Testis (tissue), 3 donors: ENCODE data around the gene PISD. TPM values are rescaled to one million over a fixed set of nuclear protein-coding genes. Genes with fewer than 3 reads are reported as not detected.

Experiments used
- DNase-seq: peaks from one replicate; pipeline ENCODE4 v3.0.0-alpha.2; 2019
- H3K27ac ChIP-seq, 2 donors: fragments of 200-600 bp; sonication (generic); one replicate each; pipeline ENCODE4 v1.5.1; 2019
- H3K27me3 ChIP-seq: fragments of 200-600 bp; sonication (generic); one replicate; pipeline ENCODE4 v1.5.1; 2019
- H3K36me3 ChIP-seq: fragments of 200-600 bp; sonication (generic); one replicate; pipeline ENCODE4 v1.5.1; 2017; ENCODE audit warnings: low read depth; ENCODE audit errors: missing control alignments
- H3K4me1 ChIP-seq: fragments of 200-600 bp; sonication (generic); one replicate; pipeline ENCODE4 v1.5.1; 2019
- H3K4me3 ChIP-seq, 2 donors: fragments of 200-600 bp; sonication (generic); one replicate each; pipeline ENCODE4 v1.5.1; 2017 to 2019
- H3K9me3 ChIP-seq: fragments of 200-600 bp; sonication (generic); one replicate; pipeline ENCODE4 v1.5.1; 2017
- POLR2A ChIP-seq: fragments of 450-650 bp; IDR thresholded peaks from one replicate; pipeline ENCODE4 v1.6.1; 2017; ENCODE audit warnings: antibody characterized with exemption, mild to moderate bottlenecking, moderate library complexity
- WGBS, 2 donors: methylation state at CpG; one replicate each; pipeline ENCODE4 v1.1.5; 2018; 5-methylcytosine and 5-hydroxymethylcytosine counted together
- intact Hi-C: fragments of 100-400 bp; cut with DNase I; formaldehyde crosslinking; loops from one replicate; pipeline ENCODE4 v1.15.1; 2023; ENCODE audit warnings: low total_unique reads
- polyA plus RNA-seq: library from polyadenylated mRNA; stranded (reverse); fragments of 350-450 nt; fragmentation: Illumina TruSeq; extraction: RNeasy Lipid Tissue Mini Kit (QIAGEN cat#74804); gene quantifications from one replicate; pipeline ENCODE4 v1.2.3, GENCODE V29; 2014; ENCODE audit warnings: low read depth, low replicate concordance; ENCODE audit not compliant: insufficient read depth
- total RNA-seq, 2 donors: library from RNA; depleted of rRNA; stranded (reverse); fragments of >200 nt; gene quantifications; one replicate each; pipeline ENCODE4 v1.2.3, GENCODE V29; 2016
- TF ChIP-seq, protein P1 (sequence below), 3 experiments: fragments of 450-650 bp in 2 of 3; fragments of 200-600 bp in 1 of 3; sonication (generic) in 1 of 3; IDR thresholded peaks; one replicate each; pipeline ENCODE4 v1.5.1; 2016 to 2019; ENCODE audit warnings: antibody characterized with exemption in 3 of 3, mild to moderate bottlenecking in 2 of 3, moderate library complexity in 1 of 3

PISD gene
- total and polyA plus RNA-seq, 3 donors from 2014 or later = 93.5 to 126 (median 120) TPM

DNA sequence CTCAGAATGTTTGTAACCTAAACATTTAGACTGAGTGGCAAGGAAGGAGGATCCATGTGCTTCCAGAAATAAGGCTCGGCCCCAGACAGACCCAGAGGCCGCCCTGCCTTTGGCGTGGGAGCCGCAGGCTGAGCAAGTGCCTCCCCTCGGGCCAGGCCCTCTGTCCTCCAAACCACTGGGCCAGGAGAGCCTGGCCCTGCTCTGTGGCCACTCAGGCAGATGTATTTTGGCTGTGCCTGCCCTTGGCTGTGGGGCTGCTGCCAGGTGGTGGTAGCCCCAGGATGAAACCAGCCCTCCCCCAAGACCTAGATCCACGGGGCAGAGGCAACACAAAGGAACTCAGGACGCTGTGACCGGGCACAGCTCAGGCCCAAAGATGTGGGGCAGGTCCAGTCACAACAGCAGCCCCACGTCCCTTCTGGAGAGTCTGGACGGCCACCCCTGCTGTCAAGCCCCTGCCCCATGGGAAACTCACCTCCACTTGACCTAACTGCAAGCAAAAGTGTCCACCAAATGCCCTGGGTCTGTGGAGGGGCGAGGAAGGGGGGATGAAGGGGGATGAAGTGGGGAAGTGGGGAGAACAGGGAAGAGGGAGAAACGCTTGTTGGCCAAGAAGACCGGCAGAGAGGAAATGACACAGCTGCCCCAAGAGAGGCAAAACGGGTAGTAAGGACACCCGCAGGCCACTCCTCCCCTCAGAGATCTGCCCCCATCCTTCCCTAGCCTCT lies 24.0 kb downstream of the PISD start:
- no peak overlapping the region for H3K4me3 ChIP-seq
- peak overlapping the region; percentile 22 to 62 for H3K27ac ChIP-seq
- intact Hi-C loops = no loop called here
- no peak for DNase-seq
- 63 to 74% methylated on average over 14 to 15 of the region's 15 CpGs for WGBS, 2 donors
- TF ChIP-seq, protein P1, sequence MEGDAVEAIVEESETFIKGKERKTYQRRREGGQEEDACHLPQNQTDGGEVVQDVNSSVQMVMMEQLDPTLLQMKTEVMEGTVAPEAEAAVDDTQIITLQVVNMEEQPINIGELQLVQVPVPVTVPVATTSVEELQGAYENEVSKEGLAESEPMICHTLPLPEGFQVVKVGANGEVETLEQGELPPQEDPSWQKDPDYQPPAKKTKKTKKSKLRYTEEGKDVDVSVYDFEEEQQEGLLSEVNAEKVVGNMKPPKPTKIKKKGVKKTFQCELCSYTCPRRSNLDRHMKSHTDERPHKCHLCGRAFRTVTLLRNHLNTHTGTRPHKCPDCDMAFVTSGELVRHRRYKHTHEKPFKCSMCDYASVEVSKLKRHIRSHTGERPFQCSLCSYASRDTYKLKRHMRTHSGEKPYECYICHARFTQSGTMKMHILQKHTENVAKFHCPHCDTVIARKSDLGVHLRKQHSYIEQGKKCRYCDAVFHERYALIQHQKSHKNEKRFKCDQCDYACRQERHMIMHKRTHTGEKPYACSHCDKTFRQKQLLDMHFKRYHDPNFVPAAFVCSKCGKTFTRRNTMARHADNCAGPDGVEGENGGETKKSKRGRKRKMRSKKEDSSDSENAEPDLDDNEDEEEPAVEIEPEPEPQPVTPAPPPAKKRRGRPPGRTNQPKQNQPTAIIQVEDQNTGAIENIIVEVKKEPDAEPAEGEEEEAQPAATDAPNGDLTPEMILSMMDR (IDR thresholded peaks at IDR 0.05) = no peak
- TF ChIP-seq POLR2A = no peak
- H3K4me1 ChIP-seq = no peaks in the 10 kb centered on the region
- H3K36me3 ChIP-seq = no peaks in the 10 kb centered on the region
- H3K27me3 ChIP-seq = no peaks in the 10 kb centered on the region
- no peaks in the 10 kb centered on the region for H3K9me3 ChIP-seq

GRCh38 chr22:31637447-31637890 lies 24.5 kb downstream of the PISD start:
- Histone ChIP-seq H3K4me3 (no peak overlapping the region), H3K27ac (peak overlapping the region; percentile 22 to 62), H3K4me1 (no peaks in the 10 kb centered on the region), H3K27me3 (no peaks in the 10 kb centered on the region), H3K9me3 (no peaks in the 10 kb centered on the region), H3K36me3 (no peaks in the 10 kb centered on the region)
- DNase-seq = peak; percentile 54
- 66 to 68% methylated on average over 10 of the region's 10 CpGs for WGBS, 2 donors
- no peak for TF ChIP-seq POLR2A
- TF ChIP-seq, protein P1 (IDR thresholded peaks at IDR 0.05) = peak in 1 of 3 experiments; percentile 9
- intact Hi-C loops = no loop called here

- H3K36me3 ChIP-seq = no peaks in the 10 kb centered on the region
- intact Hi-C loops = no loop called here
- no peak overlapping the region for H3K4me3 ChIP-seq
- H3K4me1 ChIP-seq = peaks cover 8% of the 10 kb centered on the region
- DNase-seq = no peak
- H3K27me3 ChIP-seq = no peaks in the 10 kb centered on the region
- TF ChIP-seq, protein P1 (IDR thresholded peaks at IDR 0.05) = no peak
- no peak for TF ChIP-seq POLR2A
- no peaks in the 10 kb centered on the region for H3K9me3 ChIP-seq
- 91 to 96% methylated on average over 10 to 13 of the region's 13 CpGs for WGBS, 2 donors
- no peak overlapping the region for H3K27ac ChIP-seq
Measured at GRCh38 chr22:31635638-31636306, 26.2 kb downstream of the PISD start.

- WGBS, 2 donors = 50 to 54% methylated on average over 5 to 9 of the region's 9 CpGs
- no peak overlapping the region for H3K4me3 ChIP-seq
- intact Hi-C loops = no loop called here
- H3K27me3 ChIP-seq = no peaks in the 10 kb centered on the region
- peaks cover 43% of the 10 kb centered on the region for H3K4me1 ChIP-seq
- peak overlapping the region; percentile 57 to 85 for H3K27ac ChIP-seq
- H3K9me3 ChIP-seq = no peaks in the 10 kb centered on the region
- TF ChIP-seq POLR2A = no peak
- TF ChIP-seq, protein P1 (IDR thresholded peaks at IDR 0.05) = no peak
- H3K36me3 ChIP-seq = no peaks in the 10 kb centered on the region
- DNase-seq = no peak
Measured at GRCh38 chr22:31631436-31631835, 30.6 kb downstream of the PISD start.
